ENCODE results near the gene FTO.

Gene FTO

DNA sequence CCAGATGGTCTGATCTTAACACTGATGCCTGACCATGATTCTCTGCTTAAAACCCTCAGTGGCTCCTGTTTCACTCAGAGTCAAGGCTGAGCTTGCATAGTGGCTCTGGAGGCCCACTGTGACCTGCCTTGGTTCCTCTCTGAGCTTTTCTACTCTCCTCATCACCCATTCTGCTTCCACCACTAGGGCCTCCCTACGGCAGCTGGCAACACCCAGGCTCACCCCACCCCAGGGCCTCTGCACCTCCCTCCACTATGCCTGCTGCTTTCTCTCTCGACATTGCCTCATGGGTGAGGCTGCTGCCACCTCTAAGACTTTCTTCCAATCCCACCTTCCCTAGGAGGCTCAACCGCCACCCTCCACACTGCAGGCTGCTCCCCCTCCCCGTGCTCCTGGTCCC, 455.0 kb downstream of the FTO start:
- ATAC-seq (replicated peaks; ENCODE audit: extremely low read depth, poor library complexity, severe bottlenecking) (no peak), DNase-seq (ENCODE audit: low spot score in 2 of 2) (no peak)
- Mint-ChIP-seq H3K27ac (ENCODE audit: low read depth) (no peak overlapping the region), H3K9me3 (peaks cover 5% of the 10 kb centered on the region), H3K4me3 (no peak overlapping the region), H3K27me3 (peaks cover 16% of the 10 kb centered on the region), H3K36me3 (ENCODE audit: insufficient read depth) (no peaks in the 10 kb centered on the region), H3K4me1 (no peaks in the 10 kb centered on the region)

DNA sequence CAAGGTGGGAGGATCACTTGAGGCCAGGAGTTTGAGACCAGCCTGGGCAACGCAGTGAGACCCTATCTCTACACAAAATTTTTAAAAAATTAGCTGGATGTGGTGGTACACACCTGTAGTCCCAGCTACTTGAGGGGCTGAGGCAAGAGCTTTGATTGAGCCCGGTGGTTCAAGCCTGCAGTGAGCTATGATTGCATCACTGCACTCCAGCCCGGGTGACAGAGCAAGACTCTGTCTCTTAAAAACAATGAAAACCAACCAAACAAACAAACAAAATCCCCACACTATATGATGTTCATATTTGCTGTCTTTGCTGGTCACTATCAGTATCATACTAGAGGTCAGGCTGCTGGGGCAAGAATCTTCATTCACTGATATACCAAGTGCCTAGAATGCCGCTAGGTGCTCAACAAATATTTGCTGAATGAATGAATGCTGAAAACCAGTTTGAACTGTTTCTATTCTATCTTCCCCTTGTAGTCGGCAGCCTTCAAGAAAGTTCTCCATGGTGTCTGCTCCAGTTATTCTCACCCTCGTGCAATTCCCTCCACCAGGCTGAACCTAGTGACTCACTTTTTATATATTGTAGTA, 455.6 kb downstream of the FTO start:
- Mint-ChIP-seq H3K27ac (ENCODE audit: low read depth) (no peak overlapping the region), H3K36me3 (ENCODE audit: insufficient read depth) (no peaks in the 10 kb centered on the region), H3K27me3 (peaks cover 16% of the 10 kb centered on the region), H3K9me3 (peaks cover 5% of the 10 kb centered on the region), H3K4me3 (no peak overlapping the region), H3K4me1 (no peaks in the 10 kb centered on the region)
- no peak for ATAC-seq (replicated peaks; ENCODE audit: extremely low read depth, poor library complexity, severe bottlenecking)
- DNase-seq (ENCODE audit: low spot score in 2 of 2), result no peak

DNA sequence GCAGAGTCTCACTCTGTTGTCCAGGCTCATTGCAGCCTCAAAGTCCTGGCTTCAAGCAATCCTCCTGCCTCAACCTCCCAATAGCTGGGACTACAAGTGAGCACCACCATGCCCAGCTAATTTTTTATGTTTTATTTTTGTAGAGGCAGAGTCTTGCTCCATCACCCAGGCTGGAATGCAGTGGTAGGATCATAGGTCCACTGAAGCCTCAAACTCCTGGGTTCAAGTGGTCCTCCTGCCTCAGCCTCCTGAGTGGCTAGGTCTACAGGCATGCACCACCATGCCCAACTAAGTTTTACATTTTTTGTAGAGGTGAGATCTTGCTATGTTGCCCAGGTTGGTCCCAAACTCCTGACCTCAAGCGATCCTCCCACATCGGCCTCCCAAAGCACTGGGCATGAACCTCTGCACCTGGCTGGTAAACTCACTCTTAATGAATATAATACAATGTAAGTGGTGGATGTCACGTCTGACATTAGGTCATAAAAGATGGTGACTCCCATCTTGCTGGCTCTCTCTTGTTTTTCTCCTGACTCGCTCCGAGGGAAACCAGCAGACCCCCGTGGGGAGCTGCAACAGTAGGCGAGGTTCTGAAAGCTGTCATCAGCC, 456.4 kb downstream of the FTO start:
- peaks cover 5% of the 10 kb centered on the region for H3K9me3 Mint-ChIP-seq
- no peaks in the 10 kb centered on the region for H3K36me3 Mint-ChIP-seq (ENCODE audit: insufficient read depth)
- no peak overlapping the region for H3K4me3 Mint-ChIP-seq
- H3K4me1 Mint-ChIP-seq, result no peaks in the 10 kb centered on the region
- DNase-seq (ENCODE audit: low spot score in 2 of 2) (no peak), ATAC-seq (replicated peaks; ENCODE audit: extremely low read depth, poor library complexity, severe bottlenecking) (no peak)
- H3K27me3 Mint-ChIP-seq, result peaks cover 8% of the 10 kb centered on the region
- H3K27ac Mint-ChIP-seq (ENCODE audit: low read depth), result no peak overlapping the region

DNA sequence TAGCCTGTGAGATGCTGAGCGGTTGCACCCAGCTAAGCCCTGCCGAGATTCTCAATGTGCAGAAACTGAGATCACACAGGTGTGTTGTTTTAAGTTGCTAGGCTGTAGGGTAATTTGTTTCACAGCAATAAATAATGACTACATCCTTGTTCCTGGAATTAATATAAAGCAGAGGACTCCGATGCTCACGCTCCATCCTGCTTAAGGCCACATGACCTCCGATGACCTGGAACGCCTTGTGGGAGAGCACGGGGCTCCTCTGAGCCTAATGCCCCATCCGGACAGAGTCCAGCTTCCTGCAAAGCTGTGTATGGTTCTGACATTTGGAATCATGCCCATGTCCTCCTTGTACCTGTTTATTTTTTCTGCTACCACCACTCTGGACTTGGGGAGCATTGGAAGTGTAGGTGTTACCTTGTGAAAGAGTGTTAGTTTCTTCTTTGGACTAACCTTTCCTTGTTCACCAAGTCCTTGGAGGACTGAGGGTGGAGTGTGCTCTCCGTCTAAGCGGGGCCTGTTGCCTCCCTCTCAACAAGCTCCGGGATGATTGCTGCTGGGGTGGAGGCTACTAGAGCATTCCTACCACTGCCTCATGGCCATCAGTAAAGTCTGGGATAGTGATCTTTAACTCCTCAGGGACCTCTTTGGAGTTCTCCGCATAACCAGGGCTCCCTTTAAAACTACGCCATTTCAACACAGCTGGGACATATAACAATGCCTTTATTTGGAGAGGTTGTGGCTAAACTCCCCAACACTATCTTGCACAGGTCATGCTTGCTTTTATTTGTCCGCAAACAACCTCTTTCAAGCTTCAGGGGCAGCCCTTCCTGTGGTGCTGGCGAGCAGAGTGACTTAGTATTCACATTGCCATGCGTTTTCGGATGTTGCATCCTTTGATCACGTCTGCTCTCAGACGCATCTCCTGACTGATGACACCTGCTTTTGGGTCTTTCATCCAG, 457.3 kb downstream of the FTO start:
- Mint-ChIP-seq H3K4me1 (no peaks in the 10 kb centered on the region), H3K27me3 (no peaks in the 10 kb centered on the region), H3K9me3 (peaks cover 5% of the 10 kb centered on the region), H3K36me3 (ENCODE audit: insufficient read depth) (no peaks in the 10 kb centered on the region), H3K4me3 (no peak overlapping the region), H3K27ac (ENCODE audit: low read depth) (no peak overlapping the region)
- no peak for DNase-seq (ENCODE audit: low spot score in 2 of 2)
- ATAC-seq (replicated peaks; ENCODE audit: extremely low read depth, poor library complexity, severe bottlenecking), result no peak

DNA sequence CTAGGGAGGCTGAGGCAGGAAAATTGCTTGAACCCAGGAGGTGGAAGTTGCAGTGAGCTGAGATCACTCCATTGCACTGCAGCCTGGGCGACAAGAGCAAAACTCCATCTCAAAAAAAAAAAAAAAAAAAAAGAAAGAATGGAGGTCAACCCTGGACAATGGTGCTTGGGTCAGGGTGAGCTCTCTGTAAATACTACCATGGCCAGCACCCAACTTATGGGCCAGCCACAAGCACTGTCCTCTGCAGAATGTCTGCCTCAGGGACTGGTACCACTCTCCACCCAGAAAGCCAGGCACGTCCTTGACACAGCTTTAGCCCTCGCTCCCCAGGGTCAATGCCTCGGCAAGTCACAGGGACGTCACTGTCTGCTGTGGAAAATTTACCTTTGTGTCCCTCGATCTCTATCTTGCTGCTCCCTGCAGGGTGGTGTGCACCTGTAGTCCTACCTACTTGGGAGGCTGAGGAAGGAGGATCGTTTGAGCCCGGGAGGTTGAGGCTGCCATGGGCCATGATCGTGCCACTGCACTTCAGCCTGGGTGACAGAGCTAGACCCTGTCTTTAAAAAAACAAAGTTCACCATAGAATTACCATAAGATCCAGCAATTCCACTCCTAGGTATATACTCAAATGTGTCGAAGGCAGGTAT, 459.4 kb downstream of the FTO start:
- DNase-seq (ENCODE audit: low spot score in 2 of 2), result no peak
- Mint-ChIP-seq H3K27me3 (no peaks in the 10 kb centered on the region), H3K36me3 (ENCODE audit: insufficient read depth) (no peaks in the 10 kb centered on the region), H3K9me3 (no peaks in the 10 kb centered on the region), H3K27ac (ENCODE audit: low read depth) (no peak overlapping the region), H3K4me1 (no peaks in the 10 kb centered on the region), H3K4me3 (no peak overlapping the region)
- ATAC-seq (replicated peaks; ENCODE audit: extremely low read depth, poor library complexity, severe bottlenecking), result no peak

DNA sequence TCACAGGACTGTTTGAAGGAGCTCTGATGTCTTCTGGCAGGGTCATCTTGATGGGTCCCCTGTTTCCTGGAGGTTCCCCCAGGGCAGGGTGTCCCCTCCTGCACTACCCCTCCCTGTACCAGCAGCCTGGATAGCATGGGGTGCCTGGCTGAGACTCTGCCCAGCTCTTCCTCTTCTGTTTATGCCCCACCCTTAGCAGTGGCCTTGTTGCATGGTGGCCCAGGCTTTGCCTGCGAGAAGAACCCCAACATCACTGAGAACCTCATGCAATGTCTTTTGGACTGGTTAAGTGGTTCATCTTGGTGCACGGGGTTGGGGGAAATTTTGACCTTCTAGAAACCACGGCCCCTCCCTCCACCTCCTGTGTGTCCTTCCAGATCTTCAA, 460.8 kb downstream of the FTO start:
- no peaks in the 10 kb centered on the region for H3K27me3 Mint-ChIP-seq

DNA sequence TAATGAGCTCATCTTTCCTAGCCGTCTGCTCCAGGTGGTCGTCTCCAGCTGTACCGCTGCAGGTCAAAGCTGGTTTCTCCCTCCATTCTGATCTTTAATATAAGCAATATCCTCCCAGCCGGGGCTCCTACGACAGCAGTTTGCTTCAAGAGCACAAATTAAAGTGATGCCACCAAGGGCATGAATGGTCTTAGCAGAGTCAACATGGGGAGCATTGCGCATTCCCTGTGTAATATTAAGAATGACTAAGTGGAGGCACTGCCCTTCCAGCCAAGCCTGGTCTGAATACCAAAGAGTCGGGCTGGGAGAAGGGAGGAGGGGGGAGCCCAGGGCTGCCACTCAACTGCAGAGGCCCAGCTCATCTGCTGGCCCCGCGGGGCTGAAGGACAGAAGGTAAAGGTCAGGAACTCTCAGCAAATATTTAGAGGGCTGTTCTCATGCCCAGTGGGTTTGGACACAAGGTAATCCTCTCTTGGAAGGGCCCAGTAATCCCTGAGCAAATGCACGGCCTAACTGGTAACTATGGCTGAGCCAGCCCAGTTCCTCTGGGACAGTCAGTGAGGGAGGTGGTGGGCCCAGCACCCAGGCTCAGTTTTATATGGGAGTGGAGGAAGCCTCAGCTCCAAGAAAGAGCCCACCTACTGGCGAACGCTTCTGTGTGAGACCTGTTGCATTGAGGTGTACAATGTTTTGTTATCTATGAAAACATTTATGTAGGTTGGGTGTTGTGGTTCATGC, 461.4 kb downstream of the FTO start:
- no peaks in the 10 kb centered on the region for H3K36me3 Mint-ChIP-seq (ENCODE audit: insufficient read depth)
- ATAC-seq (replicated peaks; ENCODE audit: extremely low read depth, poor library complexity, severe bottlenecking) (no peak), DNase-seq (ENCODE audit: low spot score in 2 of 2) (no peak)
- H3K4me3 Mint-ChIP-seq, result no peak overlapping the region
- H3K9me3 Mint-ChIP-seq, result no peaks in the 10 kb centered on the region
- H3K27me3 Mint-ChIP-seq, result no peaks in the 10 kb centered on the region
- H3K4me1 Mint-ChIP-seq, result no peaks in the 10 kb centered on the region
- no peak overlapping the region for H3K27ac Mint-ChIP-seq (ENCODE audit: low read depth)

More for the DNA sequence above, 460.8 kb downstream of the FTO start:
- no peaks in the 10 kb centered on the region for H3K36me3 Mint-ChIP-seq (ENCODE audit: insufficient read depth)
- H3K4me3 Mint-ChIP-seq, result no peak overlapping the region
- H3K9me3 Mint-ChIP-seq, result no peaks in the 10 kb centered on the region
- DNase-seq (ENCODE audit: low spot score in 2 of 2) (no peak), ATAC-seq (replicated peaks; ENCODE audit: extremely low read depth, poor library complexity, severe bottlenecking) (no peak)
- no peak overlapping the region for H3K27ac Mint-ChIP-seq (ENCODE audit: low read depth)
- H3K4me1 Mint-ChIP-seq, result no peaks in the 10 kb centered on the region

DNA sequence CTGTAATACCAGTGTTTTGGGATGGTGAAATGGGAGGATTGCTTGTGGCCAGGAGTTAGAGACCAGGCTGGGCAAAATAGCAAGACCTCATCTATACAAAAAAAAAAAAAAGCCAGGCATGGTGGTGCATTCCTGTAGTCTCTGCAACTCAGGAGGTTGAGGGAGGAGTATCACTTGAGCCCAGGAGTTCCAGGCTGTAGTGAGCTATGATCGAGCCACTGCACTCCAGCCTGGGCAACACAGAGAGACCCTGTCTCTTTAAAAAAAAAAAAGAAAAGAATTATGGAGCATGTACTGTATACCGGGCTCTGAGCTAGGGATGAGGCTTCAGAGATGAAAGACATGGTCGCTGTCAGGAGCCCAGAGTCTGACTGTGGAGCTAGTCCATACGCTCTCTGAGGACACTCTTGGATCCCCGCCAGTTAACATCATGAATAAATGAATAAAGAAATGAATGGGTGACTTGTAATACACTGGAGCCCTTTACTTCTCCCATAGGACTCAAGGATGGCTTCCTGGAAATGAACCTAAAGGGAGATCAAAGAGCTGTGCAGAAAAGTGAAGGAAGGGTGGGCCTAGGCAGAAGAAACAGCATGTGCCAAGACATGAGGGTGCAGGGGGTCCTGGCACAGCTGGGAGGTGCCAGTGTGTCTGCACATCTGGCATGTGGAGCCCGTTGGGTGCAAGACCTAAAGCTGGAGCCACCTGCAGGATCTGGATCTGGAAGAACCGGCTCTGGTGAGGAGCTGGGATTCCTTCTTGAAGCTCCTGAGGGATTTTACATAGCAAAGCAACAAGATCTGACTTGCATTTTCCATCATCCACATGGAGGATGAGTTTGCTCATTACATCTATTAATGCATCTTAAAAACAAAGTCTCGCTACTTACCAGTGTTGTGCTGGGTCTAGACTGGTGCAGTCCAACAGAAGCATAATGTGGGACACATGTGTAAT, 462.2 kb downstream of the FTO start:
- H3K36me3 Mint-ChIP-seq (ENCODE audit: insufficient read depth), result no peaks in the 10 kb centered on the region

DNA sequence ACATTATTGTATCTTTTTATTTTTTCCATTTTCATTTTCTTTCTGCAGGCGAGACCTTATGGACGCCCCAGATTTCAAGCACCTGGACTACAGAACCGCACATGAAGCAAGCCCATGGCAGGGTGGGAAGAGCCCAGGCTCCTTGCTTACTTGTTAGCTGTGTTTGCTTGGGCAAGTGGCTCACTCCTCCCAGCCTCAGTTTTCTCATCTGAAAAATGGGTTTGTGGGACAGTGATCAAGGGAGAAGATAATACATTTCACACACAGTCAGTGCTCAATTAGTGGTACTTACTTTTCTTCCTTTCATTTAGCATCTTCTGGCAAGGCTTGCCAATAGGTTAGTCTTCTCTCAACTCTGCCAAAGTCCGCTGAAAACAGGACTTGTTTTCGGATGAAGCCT, 465.2 kb downstream of the FTO start:
- Mint-ChIP-seq H3K36me3 (ENCODE audit: insufficient read depth) (no peaks in the 10 kb centered on the region), H3K9me3 (no peaks in the 10 kb centered on the region)

More for the DNA sequence above, 462.2 kb downstream of the FTO start:
- H3K4me3 Mint-ChIP-seq, result no peak overlapping the region
- H3K27me3 Mint-ChIP-seq, result no peaks in the 10 kb centered on the region
- no peak for DNase-seq (ENCODE audit: low spot score in 2 of 2)
- no peaks in the 10 kb centered on the region for H3K9me3 Mint-ChIP-seq
- no peak for ATAC-seq (replicated peaks; ENCODE audit: extremely low read depth, poor library complexity, severe bottlenecking)
- H3K4me1 Mint-ChIP-seq, result no peaks in the 10 kb centered on the region
- H3K27ac Mint-ChIP-seq (ENCODE audit: low read depth), result no peak overlapping the region

DNA sequence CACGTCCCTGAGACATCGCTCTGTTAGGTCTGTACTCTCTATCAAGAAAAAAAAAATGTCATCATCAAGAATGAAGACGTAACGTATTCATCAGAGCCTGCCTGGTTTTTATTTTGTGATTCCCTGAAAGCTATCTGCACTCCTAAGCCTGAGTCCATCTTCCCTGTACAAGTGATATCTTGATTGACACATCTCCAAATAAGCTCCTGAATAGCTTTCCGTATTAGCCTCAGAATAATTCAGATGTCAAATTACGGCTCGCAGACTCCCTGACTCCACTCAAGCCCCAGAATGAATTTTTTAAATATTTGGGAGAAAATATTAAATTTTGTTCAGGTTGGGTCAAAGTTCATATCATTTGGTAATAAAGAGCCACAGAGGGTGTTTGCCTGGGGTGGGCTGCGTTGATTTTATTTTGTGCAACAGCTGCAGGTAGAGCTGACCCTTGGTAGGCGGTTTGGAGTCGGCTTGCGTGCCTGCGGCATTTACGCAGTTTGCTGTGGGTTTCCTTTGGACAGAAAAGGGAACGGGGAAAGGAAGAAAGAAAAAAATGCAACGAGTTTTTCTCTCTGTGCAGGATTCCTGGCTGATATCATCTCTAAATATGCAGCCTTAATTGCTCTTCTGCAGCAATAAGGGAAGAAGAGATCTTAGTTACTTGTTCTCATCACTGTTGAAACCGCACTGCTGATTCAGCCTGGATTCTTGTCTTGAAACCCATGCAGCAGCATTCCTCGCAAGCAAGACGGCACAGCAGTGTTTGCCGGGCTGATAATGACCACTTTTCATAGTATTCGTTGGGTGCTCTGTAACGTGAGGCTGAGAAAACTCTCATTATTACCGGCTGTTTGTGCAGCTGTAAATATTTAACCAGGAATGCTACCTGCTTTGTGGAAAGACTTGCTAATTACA, 467.9 kb downstream of the FTO start:
- H3K4me3 Mint-ChIP-seq, result no peak overlapping the region
- H3K9me3 Mint-ChIP-seq, result no peaks in the 10 kb centered on the region
- ATAC-seq (replicated peaks; ENCODE audit: extremely low read depth, poor library complexity, severe bottlenecking) (no peak), DNase-seq (ENCODE audit: low spot score in 2 of 2) (no peak)
- peaks cover 31% of the 10 kb centered on the region for H3K27me3 Mint-ChIP-seq
- no peaks in the 10 kb centered on the region for H3K36me3 Mint-ChIP-seq (ENCODE audit: insufficient read depth)
- no peaks in the 10 kb centered on the region for H3K4me1 Mint-ChIP-seq
- no peak overlapping the region for H3K27ac Mint-ChIP-seq (ENCODE audit: low read depth)

More for the DNA sequence above, 465.2 kb downstream of the FTO start:
- ATAC-seq (replicated peaks; ENCODE audit: extremely low read depth, poor library complexity, severe bottlenecking), result no peak
- Mint-ChIP-seq H3K4me3 (no peak overlapping the region), H3K4me1 (no peaks in the 10 kb centered on the region), H3K27ac (ENCODE audit: low read depth) (no peak overlapping the region), H3K27me3 (peaks cover 13% of the 10 kb centered on the region)
- no peak for DNase-seq (ENCODE audit: low spot score in 2 of 2)

DNA sequence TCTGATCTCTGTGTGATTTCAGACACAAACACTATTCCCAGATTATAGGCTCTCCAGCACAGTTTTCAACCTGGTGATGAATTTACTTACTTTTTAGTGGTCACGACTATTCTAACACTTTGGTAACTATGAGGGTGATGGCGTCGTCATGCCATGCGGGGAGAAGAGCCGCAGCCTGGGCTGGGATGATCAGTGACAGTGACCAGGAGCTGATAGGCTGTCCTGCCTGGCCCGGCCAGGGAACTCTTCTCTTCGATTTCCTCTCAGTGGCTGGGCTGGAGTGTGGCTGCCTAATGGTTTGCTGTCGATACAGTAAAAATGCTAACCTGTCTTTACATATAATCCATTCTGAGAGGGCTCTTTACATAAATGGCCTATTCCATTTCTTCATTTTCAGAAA, 469.5 kb downstream of the FTO start:
- no peaks in the 10 kb centered on the region for H3K9me3 Mint-ChIP-seq
- DNase-seq (ENCODE audit: low spot score in 2 of 2) (no peak), ATAC-seq (replicated peaks; ENCODE audit: extremely low read depth, poor library complexity, severe bottlenecking) (no peak)
- H3K4me3 Mint-ChIP-seq, result no peak overlapping the region
- peaks cover 47% of the 10 kb centered on the region for H3K27me3 Mint-ChIP-seq
- H3K36me3 Mint-ChIP-seq (ENCODE audit: insufficient read depth), result no peaks in the 10 kb centered on the region
- H3K27ac Mint-ChIP-seq (ENCODE audit: low read depth), result no peak overlapping the region
- H3K4me1 Mint-ChIP-seq, result no peaks in the 10 kb centered on the region

Data from central memory CD8-positive, alpha-beta T cell (primary cell).